Measurements from ENCODE around the gene VHLL. TPM values are rescaled to one million over a fixed set of nuclear protein-coding genes. Genes with fewer than 3 reads are reported as not detected.
A peak's percentile ranks its signal among the peaks of the same experiment; 100 is the strongest.

The VHLL gene
- total and polyA plus RNA-seq, 2 of the 13 experiments (the other 11 are each of a cell fraction or from before 2014, with no cell fraction given) = 0.24 TPM; not detected in 1

DNA sequence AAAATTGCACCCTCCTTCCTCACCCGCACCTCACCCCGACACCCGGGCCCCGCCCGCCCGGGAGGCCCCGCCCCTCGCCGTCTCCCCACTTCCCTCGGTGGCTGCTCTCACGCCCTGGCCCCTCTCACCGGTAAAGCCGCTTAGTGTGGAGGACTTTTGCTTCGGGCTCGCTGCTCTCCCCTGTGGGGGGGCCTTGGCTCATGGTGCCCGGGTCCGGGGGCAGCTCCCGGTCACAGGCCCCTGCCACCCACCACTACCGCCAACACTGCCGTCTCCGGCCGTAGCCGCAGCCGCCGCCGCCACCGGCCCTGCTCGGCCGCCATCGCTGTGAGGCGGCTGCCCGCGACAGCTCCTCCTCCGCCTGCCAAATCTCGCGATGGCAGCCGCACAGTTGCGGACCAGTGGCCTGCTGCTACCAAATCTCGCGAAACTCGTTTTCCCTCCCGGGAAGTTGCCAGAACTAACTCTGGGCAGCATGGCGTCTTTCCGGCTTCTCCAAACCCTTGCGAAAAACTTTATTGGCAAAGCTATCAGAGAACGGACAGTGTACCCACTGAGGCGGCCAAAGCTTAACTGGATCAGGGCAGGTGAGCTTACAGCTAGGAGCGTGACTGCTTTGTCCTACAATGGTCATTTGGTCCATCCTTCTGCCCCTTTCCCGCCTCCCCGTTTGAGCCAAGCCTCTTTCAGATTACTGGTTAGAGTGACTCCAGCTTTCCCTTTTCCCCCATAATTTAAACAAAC, 16.5 kb downstream of the VHLL start, which contains the start of gene SMG5 (continued):
- TF ChIP-seq, protein P1, sequence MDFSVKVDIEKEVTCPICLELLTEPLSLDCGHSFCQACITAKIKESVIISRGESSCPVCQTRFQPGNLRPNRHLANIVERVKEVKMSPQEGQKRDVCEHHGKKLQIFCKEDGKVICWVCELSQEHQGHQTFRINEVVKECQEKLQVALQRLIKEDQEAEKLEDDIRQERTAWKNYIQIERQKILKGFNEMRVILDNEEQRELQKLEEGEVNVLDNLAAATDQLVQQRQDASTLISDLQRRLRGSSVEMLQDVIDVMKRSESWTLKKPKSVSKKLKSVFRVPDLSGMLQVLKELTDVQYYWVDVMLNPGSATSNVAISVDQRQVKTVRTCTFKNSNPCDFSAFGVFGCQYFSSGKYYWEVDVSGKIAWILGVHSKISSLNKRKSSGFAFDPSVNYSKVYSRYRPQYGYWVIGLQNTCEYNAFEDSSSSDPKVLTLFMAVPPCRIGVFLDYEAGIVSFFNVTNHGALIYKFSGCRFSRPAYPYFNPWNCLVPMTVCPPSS (IDR thresholded peaks at IDR 0.05) = no peak
- TF ChIP-seq IKZF1 (IDR thresholded peaks at IDR 0.05) (no peak), ZFP62 (CRISPR knock-in tag; IDR thresholded peaks at IDR 0.05) (no peak)

DNA sequence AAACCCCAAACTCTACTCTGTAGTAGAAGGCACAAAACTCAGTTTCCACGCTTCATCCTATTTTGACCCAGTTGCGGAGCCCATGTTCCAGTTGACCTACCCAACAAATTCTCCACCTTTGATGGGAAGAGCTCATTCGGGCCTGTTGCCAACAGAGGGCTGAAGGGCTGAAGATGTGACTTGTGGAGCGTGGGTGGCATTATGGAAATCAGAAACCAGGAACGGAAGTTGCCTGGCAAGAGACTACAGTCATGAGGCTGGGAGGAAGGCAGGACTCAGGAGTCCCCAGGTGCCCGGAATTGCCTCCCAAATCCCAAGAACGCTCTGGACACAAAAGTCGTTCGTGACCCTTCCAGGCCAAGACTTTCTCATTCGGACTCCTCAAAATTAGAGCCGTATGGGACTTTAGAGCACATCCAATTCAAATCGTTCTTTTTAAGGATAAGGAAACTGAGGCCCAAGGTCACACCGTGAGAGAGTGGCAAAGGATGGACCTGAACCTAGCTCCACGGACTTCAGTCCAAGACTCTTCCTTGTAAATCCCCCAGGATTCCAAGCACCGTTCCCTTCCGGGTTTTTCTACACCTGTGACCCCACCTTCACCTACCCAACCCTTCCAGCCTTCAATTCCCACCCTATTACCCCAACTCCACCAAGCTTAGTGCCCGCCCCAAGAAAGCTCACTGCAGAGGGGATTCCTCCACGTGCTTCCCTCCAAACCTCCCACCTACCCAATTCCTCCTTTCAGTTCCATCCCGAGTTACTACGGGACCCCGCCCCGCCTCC, 17.2 kb downstream of the VHLL start:
- in situ Hi-C loops (cut with HindIII; ENCODE audit: extremely low pct_ligation_motif_present, low pct_unique_long_range_greater_than_20kb) (no loop called here), intact Hi-C loops (cut with micrococcal nuclease; ENCODE audit: unreplicated experiment) (no loop called here)
- H3K9me3 ChIP-seq (ENCODE audit: low read length) = no peaks in the 10 kb centered on the region
- H3K4me2 ChIP-seq (ENCODE audit: low read depth, low read length) = peak overlapping the region; percentile 88
- CTCF ChIA-PET (ENCODE audit: low intra/inter-chr PET ratio, low total read pairs) = no interaction called here
- H4K20me1 ChIP-seq (ENCODE audit: insufficient read depth, low read length) = peaks cover 14% of the 10 kb centered on the region
- BruUV-seq (replicated peaks) = TSS peak; percentile 55
- peaks cover 33% of the 10 kb centered on the region for H3K4me1 ChIP-seq (ENCODE audit: insufficient read depth, low read length)
- H3K79me2 ChIP-seq (ENCODE audit: insufficient read depth, low read length) = peaks cover 50% of the 10 kb centered on the region
- peak overlapping the region; percentile 96 for H3K9ac ChIP-seq (ENCODE audit: insufficient read depth, low read depth, low read length)
- DNase-seq (ENCODE audit: low spot score) (peak; percentile 35), ATAC-seq (peak; percentile 21), FAIRE-seq (peak; percentile 58)
- H3K36me3 ChIP-seq (replicated peaks in 1 of 2; ENCODE audit: control insufficient read depth in 1 of 2, insufficient read depth in 2 of 2, low read length in 2 of 2) = peaks cover 12 to 37% of the 10 kb centered on the region in 2 experiments
- no peaks in the 10 kb centered on the region; a peak in 1 of 5 replicates for H3K27me3 ChIP-seq (ENCODE audit: control insufficient read depth in 1 of 2, insufficient read depth in 2 of 2, low read length in 2 of 2)
- peak overlapping the region; percentile 78 for H3K27ac ChIP-seq (ENCODE audit: extremely low read length, insufficient read depth, low read length)
- no peak overlapping the region for H2AFZ ChIP-seq (ENCODE audit: low read length)
- POLR2A ChIA-PET = interaction anchor here (0.7 to 7.1 kb wide), 23 partner anchors 10 to 228 kb away, joined by 3 to 115 read pairs (median 5); partner anchors contain the start of genes CCT3, GLMP, LAMTOR2 and PAQR6
- H3K4me3 ChIP-seq (replicated peaks in 1 of 3; ENCODE audit: insufficient read depth in 1 of 3, low read depth in 2 of 3, low read length in 3 of 3) = peak overlapping the region; percentile 71 to 95 (median 87)
- WGBS (ENCODE audit: low lambda C conversion rate) = 9% methylated on average over 21 of the region's 22 CpGs
- TF ChIP-seq CBX5 (CRISPR knock-in tag; IDR thresholded peaks at IDR 0.05; ENCODE audit: borderline replicate concordance) = 0 out of 2 replicates have a peak, but pooled peaks have one; percentile 9
- no peak; the same call in 1 of the 2 replicates for TF ChIP-seq GABPB1 (CRISPR knock-in tag; IDR thresholded peaks at IDR 0.05)
- TF ChIP-seq ETV5 (CRISPR knock-in tag; IDR thresholded peaks at IDR 0.05; ENCODE audit: borderline replicate concordance) = 0 out of 2 replicates have a peak, but pooled peaks have one; percentile 21
- no peak for TF ChIP-seq MED8 (CRISPR knock-in tag; IDR thresholded peaks at IDR 0.05; ENCODE audit: insufficient replicate concordance)
- TF ChIP-seq, protein P2, sequence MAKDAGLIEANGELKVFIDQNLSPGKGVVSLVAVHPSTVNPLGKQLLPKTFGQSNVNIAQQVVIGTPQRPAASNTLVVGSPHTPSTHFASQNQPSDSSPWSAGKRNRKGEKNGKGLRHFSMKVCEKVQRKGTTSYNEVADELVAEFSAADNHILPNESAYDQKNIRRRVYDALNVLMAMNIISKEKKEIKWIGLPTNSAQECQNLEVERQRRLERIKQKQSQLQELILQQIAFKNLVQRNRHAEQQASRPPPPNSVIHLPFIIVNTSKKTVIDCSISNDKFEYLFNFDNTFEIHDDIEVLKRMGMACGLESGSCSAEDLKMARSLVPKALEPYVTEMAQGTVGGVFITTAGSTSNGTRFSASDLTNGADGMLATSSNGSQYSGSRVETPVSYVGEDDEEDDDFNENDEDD (CRISPR knock-in tag; IDR thresholded peaks at IDR 0.05; ENCODE audit: borderline replicate concordance) = no peak
- no peak; the same call in 1 of the 2 replicates for TF ChIP-seq ZNF709 (CRISPR knock-in tag; IDR thresholded peaks at IDR 0.05)
- 0 out of 2 replicates have a peak, but pooled peaks have one; percentile 19 for TF ChIP-seq ZNF446 (CRISPR knock-in tag; IDR thresholded peaks at IDR 0.05)
- TF ChIP-seq GABPA (IDR thresholded peaks at IDR 0.05; ENCODE audit: low read depth, low read length) = no peak
- peak; percentile 56 for TF ChIP-seq GABPA (CRISPR knock-in tag; IDR thresholded peaks at IDR 0.05; ENCODE audit: low read depth)
- TF ChIP-seq, protein P3, sequence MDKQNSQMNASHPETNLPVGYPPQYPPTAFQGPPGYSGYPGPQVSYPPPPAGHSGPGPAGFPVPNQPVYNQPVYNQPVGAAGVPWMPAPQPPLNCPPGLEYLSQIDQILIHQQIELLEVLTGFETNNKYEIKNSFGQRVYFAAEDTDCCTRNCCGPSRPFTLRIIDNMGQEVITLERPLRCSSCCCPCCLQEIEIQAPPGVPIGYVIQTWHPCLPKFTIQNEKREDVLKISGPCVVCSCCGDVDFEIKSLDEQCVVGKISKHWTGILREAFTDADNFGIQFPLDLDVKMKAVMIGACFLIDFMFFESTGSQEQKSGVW (CRISPR knock-in tag; IDR thresholded peaks at IDR 0.05; ENCODE audit: borderline replicate concordance) = no peak
- peak; percentile 39; the same call in 1 of the 2 replicates for TF ChIP-seq ELF3 (CRISPR knock-in tag; IDR thresholded peaks at IDR 0.05)
- TF ChIP-seq, protein P4, sequence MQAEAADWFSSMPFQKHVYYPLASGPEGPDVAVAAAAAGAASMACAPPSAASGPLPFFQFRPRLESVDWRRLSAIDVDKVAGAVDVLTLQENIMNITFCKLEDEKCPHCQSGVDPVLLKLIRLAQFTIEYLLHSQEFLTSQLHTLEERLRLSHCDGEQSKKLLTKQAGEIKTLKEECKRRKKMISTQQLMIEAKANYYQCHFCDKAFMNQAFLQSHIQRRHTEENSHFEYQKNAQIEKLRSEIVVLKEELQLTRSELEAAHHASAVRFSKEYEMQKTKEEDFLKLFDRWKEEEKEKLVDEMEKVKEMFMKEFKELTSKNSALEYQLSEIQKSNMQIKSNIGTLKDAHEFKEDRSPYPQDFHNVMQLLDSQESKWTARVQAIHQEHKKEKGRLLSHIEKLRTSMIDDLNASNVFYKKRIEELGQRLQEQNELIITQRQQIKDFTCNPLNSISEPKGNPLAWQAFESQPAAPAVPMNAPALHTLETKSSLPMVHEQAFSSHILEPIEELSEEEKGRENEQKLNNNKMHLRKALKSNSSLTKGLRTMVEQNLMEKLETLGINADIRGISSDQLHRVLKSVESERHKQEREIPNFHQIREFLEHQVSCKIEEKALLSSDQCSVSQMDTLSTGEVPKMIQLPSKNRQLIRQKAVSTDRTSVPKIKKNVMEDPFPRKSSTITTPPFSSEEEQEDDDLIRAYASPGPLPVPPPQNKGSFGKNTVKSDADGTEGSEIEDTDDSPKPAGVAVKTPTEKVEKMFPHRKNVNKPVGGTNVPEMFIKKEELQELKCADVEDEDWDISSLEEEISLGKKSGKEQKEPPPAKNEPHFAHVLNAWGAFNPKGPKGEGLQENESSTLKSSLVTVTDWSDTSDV (CRISPR knock-in tag; IDR thresholded peaks at IDR 0.05) = 0 out of 2 replicates have a peak, but pooled peaks have one; percentile 21
